Measurements from ENCODE around the gene ADGRL3. TPM values are rescaled to one million over a fixed set of nuclear protein-coding genes. Genes with fewer than 3 reads are reported as not detected.

Gene ADGRL3
- total RNA-seq, 1 donor = under 0.01 TPM

DNA sequence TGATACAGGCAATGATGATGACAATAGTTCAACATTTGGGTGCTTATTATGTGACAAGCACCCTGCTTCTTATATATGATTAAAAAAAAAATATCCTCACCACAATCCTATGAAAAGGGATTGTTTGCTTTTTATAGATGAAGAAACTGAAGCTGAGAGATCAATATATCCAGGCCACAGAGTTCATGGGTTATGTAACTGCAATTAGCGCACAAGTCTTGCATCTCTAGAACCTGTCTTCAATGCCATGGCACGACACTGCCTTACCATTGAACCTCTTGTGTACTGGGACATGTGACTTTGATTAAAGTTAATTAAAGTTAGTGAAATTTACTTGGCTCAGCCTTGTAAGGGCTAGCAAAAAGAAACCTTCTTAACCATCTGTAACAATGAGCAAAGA, 599.7 kb downstream of the ADGRL3 start:
- DNase-seq (ENCODE audit: low read depth) = no peak
- H3K4me3 ChIP-seq (ENCODE audit: low read depth, low read length) = no peak overlapping the region
- TF ChIP-seq, protein P1, sequence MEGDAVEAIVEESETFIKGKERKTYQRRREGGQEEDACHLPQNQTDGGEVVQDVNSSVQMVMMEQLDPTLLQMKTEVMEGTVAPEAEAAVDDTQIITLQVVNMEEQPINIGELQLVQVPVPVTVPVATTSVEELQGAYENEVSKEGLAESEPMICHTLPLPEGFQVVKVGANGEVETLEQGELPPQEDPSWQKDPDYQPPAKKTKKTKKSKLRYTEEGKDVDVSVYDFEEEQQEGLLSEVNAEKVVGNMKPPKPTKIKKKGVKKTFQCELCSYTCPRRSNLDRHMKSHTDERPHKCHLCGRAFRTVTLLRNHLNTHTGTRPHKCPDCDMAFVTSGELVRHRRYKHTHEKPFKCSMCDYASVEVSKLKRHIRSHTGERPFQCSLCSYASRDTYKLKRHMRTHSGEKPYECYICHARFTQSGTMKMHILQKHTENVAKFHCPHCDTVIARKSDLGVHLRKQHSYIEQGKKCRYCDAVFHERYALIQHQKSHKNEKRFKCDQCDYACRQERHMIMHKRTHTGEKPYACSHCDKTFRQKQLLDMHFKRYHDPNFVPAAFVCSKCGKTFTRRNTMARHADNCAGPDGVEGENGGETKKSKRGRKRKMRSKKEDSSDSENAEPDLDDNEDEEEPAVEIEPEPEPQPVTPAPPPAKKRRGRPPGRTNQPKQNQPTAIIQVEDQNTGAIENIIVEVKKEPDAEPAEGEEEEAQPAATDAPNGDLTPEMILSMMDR (IDR thresholded peaks at IDR 0.05; ENCODE audit: insufficient read depth, low read length) = no peak

DNA sequence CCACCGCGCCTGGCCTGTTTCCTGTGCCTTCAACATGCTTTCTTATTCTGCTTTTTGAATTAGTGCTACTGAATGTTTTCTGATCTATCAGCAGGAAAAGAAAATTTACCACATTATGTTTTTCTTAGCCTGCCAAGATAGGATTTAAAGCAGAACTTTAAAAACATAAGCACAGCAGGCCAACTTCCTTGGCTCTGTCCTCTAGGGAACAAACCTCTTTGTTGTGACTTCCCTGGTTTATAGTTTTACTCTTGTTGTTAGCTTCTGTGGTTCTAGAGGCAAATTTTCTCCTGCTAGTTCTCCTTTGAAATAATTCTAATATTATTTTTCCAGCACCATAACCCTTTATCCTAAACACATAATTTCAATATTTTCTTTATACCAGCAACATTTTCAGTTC, 605.1 kb downstream of the ADGRL3 start:
- TF ChIP-seq, protein P1 (IDR thresholded peaks at IDR 0.05; ENCODE audit: insufficient read depth, low read length) = no peak
- no peak overlapping the region for H3K4me3 ChIP-seq (ENCODE audit: low read depth, low read length)
- DNase-seq (ENCODE audit: low read depth) = no peak

DNA sequence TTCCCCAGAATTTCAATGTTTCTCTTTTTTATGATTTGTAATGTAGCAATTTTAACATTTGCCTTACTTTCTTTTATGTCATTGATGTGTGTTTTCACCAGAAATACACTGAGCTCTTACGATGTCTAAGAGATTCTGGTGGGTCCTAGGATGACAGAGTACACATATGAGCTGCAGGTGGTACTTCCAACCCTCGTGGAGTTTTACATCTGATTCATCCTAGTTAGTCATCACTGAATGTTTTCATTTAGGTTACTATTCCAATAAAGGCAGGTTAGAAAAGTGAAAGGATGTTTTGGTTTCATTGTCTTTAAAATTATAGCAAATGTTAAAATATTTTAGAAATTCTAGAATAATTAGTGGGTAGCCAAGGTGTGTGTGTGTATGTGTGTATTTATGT, 605.9 kb downstream of the ADGRL3 start:
- TF ChIP-seq, protein P1 (IDR thresholded peaks at IDR 0.05; ENCODE audit: insufficient read depth, low read length) = no peak
- no peak for DNase-seq (ENCODE audit: low read depth)
- no peak overlapping the region for H3K4me3 ChIP-seq (ENCODE audit: low read depth, low read length)

DNA sequence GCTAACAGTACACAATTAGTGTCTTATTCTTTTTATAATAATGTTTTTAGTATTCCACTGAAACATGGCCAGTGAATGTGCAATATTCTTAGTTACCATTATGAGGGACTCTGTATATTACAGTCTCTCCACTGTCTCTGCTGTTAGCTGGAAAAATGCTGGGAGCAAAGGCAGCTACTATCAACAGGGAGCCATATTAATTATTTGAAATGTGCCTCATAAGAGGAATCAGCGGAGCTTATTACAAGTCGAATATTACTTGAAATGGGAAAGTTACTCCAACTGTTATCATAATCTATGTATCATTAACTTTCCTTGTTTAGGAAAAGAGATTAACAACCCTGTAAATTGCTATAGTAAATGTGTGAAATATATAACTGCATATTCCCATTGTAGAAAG, 612.0 kb downstream of the ADGRL3 start:
- DNase-seq (ENCODE audit: low read depth) = no peak
- H3K4me3 ChIP-seq (ENCODE audit: low read depth, low read length) = no peak overlapping the region
- TF ChIP-seq, protein P1 (IDR thresholded peaks at IDR 0.05; ENCODE audit: insufficient read depth, low read length) = no peak

DNA sequence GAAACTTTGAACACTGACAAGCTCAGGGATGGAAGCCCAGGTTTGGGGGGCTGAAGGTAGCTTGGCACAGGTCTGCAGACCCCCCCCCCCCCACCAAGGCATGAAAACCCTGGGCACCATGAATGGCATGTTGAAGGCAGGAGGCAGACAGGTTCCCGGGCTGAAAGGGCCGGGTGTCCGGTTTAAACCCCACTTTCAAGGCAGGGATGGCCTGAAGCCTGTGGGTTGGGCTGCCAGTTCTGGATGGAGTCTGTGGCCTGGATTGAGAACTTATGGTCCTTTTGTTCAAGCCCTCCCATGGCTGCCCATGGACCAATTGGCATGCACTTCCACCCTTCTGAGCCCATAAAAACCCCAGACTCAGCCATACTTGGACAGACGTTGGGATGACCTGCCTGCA, 616.9 kb downstream of the ADGRL3 start:
- H3K4me3 ChIP-seq (ENCODE audit: low read depth, low read length) = no peak overlapping the region
- TF ChIP-seq, protein P1 (IDR thresholded peaks at IDR 0.05; ENCODE audit: insufficient read depth, low read length) = no peak
- no peak for DNase-seq (ENCODE audit: low read depth)

DNA sequence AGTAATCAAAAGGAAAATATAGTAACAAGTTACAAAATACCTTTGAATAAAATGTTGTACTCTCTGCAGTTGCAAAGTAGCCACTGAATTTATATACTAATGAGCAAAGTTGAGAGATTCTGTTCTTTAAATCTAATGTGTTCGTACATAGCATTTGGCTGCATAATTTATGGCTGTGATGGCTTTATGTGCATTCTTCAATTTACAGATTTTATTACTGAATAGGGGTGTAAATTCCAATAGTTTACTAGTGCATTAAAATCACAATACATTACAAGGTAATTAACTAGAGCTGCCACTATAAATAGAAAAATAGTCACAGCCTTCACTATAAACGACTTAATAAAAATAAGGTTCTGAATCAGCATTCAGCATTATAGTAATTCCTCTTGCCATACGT, 620.0 kb downstream of the ADGRL3 start:
- DNase-seq (ENCODE audit: low read depth) = no peak

DNA sequence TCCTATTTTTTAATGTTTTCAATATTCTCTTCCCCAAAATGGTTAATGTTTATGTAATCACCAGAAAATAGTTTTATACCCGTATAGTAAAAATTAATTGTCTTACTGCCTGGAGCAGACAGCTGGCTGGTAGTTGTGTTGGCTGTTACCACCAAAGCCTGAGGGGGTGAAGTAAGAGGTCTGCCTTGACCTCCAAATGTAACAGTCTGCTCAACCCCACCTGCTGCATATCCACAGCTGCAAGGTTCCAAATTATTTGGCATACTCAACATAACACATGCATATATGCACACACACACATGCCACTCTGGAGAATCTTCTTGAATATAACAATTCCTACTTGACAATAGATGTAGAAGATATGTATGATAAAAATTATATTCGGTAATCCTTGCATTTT, 624.3 kb downstream of the ADGRL3 start:
- H3K4me3 ChIP-seq (ENCODE audit: low read depth, low read length) = no peak overlapping the region
- no peak for DNase-seq (ENCODE audit: low read depth)
- TF ChIP-seq, protein P1 (IDR thresholded peaks at IDR 0.05; ENCODE audit: insufficient read depth, low read length) = no peak

More for the DNA sequence above, 620.0 kb downstream of the ADGRL3 start:
- TF ChIP-seq, protein P1 (IDR thresholded peaks at IDR 0.05; ENCODE audit: insufficient read depth, low read length) = no peak
- no peak overlapping the region for H3K4me3 ChIP-seq (ENCODE audit: low read depth, low read length)
